RWPE1 (cell line): ENCODE data around the gene NCKAP5.

Source experiments
- CTCF ChIA-PET: fragments of 350-600 bp; sonication (Branson Sonifier 250); formaldehyde crosslinking; extraction: SDS; loops from one replicate; lab custom pipeline; 2021; lab: Yijun Ruan, JAX
- POLR2A ChIA-PET: fragments of 400-600 bp; formaldehyde crosslinking; extraction: SDS; loops from one replicate; lab custom pipeline; 2020; ENCODE audit warnings: antibody characterized with exemption; ENCODE audit not compliant: low non-redundant PET; lab: Yijun Ruan, JAX
- DNase-seq: peaks from one replicate; pipeline ENCODE4 v3.0.0; 2012; ENCODE audit warnings: low spot score
- H3K27ac ChIP-seq: fragments of 450-650 bp; 2 replicates; pipeline ENCODE4 v1.5.1; 2017
- TF ChIP-seq, protein P1 (sequence below): fragments of 450-650 bp; conservative IDR thresholded peaks from 2 replicates; pipeline ENCODE4 v1.5.1; 2017; ENCODE audit warnings: low read depth, mild to moderate bottlenecking

Gene NCKAP5

DNA sequence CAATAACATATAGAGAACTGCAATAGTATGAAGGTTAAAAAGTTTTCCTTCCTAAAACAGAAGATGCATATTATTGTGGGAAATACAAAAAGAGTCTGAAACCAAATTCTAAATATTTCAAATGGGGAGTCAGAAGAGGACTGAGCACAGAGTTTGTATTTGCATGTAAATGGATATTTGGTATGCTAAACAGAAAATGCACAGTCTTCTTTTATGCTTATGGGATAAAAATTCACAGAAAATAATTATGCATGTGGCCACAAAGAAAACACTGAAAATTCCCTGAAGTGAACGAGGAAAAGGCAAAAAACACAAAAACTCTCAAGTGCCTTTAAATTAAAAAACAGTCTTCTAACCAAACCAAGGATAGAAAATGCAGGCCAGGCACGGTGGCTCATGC, 142.7 kb downstream of the NCKAP5 start:
- ChIA-PET CTCF (no interaction called here), POLR2A (no interaction called here)
- TF ChIP-seq, protein P1, sequence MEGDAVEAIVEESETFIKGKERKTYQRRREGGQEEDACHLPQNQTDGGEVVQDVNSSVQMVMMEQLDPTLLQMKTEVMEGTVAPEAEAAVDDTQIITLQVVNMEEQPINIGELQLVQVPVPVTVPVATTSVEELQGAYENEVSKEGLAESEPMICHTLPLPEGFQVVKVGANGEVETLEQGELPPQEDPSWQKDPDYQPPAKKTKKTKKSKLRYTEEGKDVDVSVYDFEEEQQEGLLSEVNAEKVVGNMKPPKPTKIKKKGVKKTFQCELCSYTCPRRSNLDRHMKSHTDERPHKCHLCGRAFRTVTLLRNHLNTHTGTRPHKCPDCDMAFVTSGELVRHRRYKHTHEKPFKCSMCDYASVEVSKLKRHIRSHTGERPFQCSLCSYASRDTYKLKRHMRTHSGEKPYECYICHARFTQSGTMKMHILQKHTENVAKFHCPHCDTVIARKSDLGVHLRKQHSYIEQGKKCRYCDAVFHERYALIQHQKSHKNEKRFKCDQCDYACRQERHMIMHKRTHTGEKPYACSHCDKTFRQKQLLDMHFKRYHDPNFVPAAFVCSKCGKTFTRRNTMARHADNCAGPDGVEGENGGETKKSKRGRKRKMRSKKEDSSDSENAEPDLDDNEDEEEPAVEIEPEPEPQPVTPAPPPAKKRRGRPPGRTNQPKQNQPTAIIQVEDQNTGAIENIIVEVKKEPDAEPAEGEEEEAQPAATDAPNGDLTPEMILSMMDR, result no peak
- no peak for DNase-seq
- H3K27ac ChIP-seq, result no peak overlapping the region

DNA sequence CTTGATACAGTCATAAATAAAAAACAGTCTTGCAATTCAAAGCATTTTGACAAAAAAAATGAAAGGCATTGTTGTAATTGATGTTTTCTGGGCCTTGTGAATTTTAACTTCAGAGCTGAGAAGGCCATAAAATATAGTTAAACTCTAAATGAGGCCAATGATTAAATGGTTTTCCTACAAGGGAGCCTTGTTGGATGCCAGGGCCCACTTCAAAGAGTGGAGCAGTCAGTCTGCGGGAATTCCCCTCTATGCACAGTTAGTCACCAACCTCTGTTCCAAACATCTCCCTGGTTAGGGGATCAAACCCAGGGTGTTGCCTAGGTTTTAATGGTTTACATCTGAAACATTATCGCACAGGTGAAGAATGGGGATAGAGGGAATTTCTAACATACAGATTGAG, 143.4 kb downstream of the NCKAP5 start:
- CTCF ChIA-PET, result interaction anchor here (0.6 kb wide), 1 partner anchor 419 kb away, joined by 3 read pairs; no protein-coding TSS in a partner anchor
- DNase-seq, result no peak

DNA sequence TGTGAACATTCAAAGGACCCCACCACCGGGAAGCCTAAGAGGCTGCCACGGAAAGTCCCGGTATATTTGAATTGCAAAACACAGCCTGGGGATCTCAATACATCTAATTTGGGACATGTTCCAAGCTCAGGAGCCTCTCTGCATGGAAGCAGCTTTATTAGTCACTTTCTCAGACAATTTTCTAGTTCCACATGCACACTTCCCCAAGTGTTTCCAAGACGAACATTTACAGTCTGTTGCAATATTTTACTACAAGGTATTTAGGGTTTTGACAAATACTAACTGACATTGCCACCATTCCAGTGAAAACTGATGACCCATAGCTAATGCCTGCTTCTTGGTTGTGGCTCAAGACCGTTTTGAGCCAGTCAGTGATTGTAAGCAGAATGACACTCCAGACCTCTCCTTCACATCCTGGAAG, 145.3 kb downstream of the NCKAP5 start:
- ChIA-PET POLR2A (no interaction called here), CTCF (no interaction called here)
- no peak overlapping the region for H3K27ac ChIP-seq
- no peak for DNase-seq
- TF ChIP-seq, protein P1, result no peak

More for the DNA sequence above, 143.4 kb downstream of the NCKAP5 start:
- POLR2A ChIA-PET, result no interaction called here
- TF ChIP-seq, protein P1, result no peak
- no peak overlapping the region for H3K27ac ChIP-seq

DNA sequence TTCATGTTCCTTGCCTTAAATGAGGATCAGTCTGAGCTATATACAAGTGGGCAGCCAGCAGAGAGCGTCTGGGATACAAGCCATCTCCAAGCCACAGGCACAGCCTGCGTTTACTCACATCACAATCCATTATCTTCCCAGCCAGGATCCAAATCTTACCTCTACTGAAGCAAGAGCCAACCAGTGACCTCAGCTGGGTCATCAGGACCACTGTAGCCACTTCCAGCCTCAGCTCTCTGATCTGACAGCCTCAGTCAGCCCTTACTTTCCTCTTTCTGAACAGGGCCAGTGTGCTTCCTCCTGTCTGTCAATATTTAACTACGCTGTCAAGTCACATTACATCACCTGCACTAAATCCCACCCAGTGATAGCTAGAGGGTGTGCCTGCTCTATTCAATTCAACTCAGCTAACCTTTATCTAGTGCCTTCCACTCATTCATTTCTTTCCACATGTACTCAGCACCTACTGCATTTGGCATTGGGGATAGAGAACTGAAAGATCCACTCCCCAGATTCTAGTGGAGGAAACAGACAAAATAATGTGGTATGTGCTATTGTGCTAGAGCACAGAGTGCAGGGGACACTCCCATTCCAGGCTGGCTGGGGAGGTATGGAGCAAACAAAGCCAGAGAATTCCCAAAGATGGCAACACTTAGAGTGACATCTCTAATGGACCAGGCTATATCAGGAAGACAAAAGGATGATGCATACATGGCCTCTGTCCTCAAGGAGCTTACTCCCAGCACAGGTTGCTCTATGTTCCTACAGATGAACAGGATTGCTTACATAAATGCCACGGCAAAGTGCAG, 146.5 kb downstream of the NCKAP5 start:
- H3K27ac ChIP-seq, result no peak overlapping the region
- TF ChIP-seq, protein P1, result no peak
- DNase-seq, result no peak
- ChIA-PET CTCF (no interaction called here), POLR2A (no interaction called here)

DNA sequence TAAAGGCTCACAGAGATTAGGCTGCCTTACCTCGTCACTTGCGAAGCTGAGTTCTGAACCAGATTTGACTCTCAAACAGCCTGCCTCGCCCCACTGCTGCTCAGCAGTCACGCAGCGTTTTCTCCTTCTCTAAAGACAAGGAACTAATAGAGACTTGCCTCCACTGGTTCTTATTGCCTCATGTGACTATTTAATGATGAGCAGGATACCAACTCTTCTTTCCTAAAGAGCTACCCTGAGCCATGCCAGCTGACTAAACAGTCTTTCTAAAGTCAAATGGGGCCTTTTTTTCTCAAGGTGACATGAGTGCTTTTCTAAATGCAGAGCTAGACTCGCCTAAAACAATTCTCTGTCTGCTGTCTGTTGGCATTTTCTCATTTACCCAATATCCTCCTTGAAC, 147.5 kb downstream of the NCKAP5 start:
- no peak for DNase-seq
- ChIA-PET POLR2A (no interaction called here), CTCF (no interaction called here)
- TF ChIP-seq, protein P1, result no peak
- H3K27ac ChIP-seq, result no peak overlapping the region

DNA sequence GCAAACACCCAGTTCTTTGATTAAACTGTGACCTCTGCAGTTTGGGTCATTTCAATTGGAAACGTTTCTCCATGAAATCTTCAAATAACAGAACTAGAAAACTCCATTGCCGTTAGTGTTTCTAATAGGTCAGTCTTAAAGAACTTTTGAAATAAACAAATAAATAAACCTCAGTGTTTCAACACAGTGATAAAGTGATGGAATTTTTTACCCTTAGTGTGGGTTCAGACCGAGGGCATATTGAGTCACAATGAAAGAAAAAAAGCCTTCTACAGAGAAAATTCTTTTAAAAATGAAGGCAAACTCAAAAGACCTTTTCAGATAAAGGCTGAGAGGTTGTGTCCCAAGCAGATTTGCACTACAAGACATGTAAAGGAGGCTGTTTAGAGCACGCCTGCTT, 149.6 kb downstream of the NCKAP5 start:
- TF ChIP-seq, protein P1, result no peak
- ChIA-PET CTCF (no interaction called here), POLR2A (no interaction called here)
- DNase-seq, result no peak
- no peak overlapping the region for H3K27ac ChIP-seq
